GM18519 (cell line): ENCODE data around the gene TBC1D1.

Source experiments
- ATAC-seq: cut with Tn5 transposase; IDR thresholded peaks from one replicate; pipeline ENCODE4 v1.9.1; 2021; ENCODE audit warnings: mild to moderate bottlenecking, moderate library complexity; ENCODE audit not compliant: unreplicated experiment, low FRiP score

TBC1D1 gene

GRCh38 chr4:38088321-38088720 is 197.4 kb downstream of the TBC1D1 start:
- ATAC-seq: no peak

DNA sequence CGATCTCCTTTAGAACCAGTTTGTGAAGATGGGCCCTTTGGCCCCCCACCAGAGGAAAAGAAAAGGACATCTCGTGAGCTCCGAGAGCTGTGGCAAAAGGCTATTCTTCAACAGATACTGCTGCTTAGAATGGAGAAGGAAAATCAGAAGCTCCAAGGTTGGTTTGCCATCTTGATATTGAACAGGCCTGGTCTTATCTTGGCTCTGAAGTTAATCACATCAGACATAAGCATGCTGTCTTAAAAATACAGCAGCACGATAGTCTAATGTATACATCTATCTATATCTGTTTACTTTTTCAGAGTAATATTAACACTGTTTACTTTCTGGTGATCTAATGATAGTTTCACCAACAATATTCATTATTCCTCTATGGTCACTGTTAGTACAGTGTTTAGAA is 199.1 kb downstream of the TBC1D1 start:
- no peak for ATAC-seq

GRCh38 chr4:38090455-38091246 is 199.8 kb downstream of the TBC1D1 start:
- ATAC-seq: no peak

DNA sequence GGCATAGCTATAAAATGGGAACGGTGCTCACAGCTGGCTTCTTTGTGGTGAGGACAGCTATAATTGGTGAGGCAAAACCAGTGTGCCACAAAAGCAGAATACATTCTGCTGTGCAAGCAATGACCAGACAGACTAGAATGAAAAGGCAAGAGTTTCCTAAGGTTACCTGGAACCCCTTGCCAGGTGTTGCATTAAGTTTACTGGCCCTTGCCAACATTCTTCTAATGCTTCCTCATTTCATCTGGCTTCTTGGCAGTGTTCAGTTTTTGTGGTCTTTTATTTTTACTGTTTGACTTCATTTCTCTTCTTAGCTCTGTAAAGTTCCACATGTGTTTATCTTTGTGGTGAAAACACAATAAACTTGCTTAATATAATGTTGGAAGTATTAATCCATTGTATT is 200.8 kb downstream of the TBC1D1 start:
- ATAC-seq: no peak

DNA sequence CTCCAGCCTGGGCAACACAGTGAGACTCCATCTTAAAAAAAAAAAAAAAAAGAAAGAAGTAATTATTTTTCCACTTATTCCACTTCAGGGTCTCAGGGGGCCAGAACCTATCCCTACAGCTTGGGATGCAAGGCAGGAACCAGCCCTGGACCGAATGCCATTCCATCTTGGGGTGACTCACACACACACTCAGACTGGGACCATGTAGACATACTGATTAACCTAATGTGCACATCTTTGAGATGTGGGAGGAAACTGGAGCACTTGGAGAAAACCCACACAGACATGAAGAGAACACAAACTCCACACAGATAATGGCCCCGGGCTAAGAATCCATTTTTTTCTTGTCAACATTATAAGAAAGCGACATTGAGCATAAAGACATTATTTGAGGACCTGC is 201.8 kb downstream of the TBC1D1 start:
- ATAC-seq: no peak

GRCh38 chr4:38094419-38094818 is 203.5 kb downstream of the TBC1D1 start:
- no peak for ATAC-seq

DNA sequence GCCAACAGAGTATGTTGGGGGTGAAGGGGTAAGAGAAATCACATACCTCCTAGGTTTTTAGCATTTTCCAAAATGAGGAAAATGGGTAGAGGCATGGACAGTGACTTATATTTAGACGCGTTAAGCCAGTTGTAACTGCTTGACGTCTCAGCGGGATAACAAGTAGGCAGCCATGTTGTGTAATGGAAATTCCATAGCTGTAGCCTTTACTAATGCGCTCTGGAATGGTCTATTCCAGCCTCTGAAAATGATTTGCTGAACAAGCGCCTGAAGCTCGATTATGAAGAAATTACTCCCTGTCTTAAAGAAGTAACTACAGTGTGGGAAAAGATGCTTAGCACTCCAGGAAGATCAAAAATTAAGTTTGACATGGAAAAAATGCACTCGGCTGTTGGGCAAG is 204.8 kb downstream of the TBC1D1 start:
- no peak for ATAC-seq

- no peak for ATAC-seq
These were observed 206.9 kb downstream of the TBC1D1 start for GRCh38 chr4:38097818-38098217.

DNA sequence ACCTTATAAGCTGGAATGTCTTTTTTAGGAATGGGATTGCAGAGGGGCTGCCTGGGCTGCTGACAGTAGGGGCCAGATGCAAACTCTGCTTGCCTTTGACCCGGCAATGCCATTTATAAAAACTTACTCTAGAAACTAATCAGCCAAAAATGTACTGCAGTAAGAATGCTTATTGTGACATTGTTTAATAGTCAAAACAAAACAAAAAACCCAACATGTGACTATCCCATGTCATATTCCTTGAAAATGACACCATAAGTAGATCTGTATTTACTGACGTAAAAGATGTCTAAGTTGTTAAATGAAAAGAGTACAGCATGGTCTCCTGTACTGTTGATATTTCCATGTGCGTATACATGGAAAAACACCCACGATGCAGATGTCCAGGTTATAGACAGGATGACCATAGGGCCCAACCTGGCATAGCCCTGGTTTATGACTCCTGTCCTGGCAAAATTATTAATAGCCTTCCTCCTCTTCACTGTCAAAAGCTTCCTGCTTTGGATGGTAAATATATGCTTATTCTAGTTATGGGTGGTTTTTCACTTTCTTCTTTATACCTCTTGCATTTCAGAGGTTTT is 208.2 kb downstream of the TBC1D1 start:
- no peak for ATAC-seq

DNA sequence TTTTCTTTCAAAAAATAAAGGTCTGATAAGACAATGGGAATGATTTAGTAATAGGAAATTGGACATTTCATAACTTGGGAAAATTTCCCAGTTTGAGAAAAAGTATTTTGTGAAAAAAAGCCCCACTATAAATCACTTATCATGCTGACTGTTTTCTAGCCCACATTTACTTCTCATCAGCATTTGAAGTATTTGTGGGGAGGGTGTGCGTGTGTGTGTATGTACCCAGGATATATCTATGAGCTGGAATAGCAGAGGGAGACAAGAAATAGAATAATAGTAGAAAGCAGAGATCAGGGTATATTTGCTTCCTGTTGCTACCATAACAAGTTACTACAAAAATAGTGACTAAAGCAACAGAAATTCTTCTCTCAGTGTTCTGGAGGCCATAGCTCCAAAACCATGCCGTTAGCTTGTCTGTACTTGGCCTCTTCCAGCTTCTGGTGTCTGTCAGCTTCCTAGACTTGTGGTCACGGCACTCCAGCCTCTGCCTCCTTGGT is 209.1 kb downstream of the TBC1D1 start:
- ATAC-seq: no peak

DNA sequence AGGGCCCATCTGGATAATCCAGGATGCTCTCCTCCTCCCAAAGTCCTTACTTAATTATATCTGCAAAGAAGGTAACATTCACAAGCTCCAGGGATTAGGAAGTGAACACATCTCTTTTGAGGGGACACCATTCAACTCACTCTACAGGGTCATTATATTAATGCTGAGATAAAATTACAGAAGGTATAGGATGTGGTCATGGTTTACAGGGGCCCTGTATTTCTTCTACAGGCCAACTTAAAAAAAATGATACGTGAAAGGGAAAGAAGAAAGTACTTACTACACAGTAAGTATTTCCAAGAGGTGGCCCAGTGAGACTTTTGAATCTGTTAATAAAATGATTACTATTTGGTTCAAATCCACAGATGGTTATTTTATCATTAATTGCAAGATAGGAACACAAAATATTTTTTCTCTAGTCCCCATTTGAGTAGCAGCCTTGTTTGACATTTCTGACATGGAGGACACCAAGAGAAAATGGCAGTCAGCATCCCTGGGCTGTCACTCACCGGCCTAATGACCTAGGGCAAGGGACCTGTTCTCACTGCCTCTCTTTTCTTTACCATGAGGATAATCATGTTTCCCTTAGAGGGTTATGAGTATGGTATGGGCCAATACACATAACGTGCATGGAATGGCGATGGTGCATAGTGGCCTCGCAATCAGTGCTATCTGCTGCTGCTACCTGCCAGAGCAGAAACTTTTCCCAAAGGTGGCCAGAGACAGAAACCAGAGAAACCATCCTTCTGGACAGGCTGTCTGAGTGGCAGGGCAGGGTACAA is 209.8 kb downstream of the TBC1D1 start:
- no peak for ATAC-seq

DNA sequence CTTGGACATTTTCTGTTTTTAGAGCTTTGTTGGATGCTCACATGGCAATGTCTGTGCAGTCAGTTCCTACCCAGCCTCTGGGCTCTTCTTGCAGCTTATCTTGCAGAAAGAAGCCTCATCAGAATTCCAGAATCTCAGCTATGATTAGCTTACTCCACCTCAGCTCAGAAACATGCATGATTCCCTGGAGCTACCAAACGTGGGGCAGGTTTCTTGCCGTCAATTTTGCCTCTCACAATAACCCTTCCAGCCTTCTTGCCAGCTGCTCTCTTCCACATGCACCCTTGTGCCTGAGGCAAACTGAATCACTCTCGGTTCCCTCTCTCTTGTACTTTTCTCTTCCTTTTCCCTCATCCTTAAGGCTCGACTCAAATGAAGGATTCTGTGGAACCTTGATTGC is 210.7 kb downstream of the TBC1D1 start:
- no peak for ATAC-seq

GRCh38 chr4:38102957-38103588 is 212.2 kb downstream of the TBC1D1 start:
- ATAC-seq: no peak

DNA sequence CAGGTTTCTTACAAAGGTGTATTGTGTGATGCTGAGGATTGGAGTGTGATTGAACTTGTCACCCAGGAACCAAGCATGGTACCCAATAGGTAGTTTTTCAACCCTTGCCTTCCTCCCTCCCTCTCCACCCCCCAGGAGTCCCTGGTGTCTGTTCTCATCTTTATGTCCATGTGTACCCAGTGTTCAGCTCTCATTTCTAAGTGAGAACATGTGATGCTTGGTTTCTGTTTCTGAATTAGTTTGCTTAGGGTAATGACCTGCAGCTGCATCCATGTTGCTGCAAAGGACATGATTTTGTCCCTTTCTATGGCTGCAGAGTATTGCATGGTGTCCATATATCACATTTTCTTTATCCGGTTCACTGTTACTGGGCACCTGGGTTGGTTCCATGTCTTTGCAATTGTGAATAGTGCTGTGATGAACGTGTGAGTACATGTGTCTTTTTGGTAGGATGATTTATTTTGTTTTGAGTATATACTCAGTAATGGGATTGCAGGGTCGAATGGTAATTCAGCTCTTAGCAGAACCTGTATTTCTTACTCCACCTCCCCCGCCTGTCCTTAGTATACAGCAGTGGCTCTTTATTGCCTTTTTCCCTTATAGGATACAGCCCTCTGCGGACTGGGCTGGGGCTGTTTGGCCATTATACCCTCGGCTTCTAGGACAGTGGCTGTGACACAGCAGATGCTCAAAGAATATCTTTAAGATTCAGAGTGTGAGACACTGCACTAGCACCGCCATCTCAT is 214.8 kb downstream of the TBC1D1 start:
- peak; percentile 92 for ATAC-seq

- ATAC-seq: no peak
These were observed 215.4 kb downstream of the TBC1D1 start for GRCh38 chr4:38106311-38106710.

DNA sequence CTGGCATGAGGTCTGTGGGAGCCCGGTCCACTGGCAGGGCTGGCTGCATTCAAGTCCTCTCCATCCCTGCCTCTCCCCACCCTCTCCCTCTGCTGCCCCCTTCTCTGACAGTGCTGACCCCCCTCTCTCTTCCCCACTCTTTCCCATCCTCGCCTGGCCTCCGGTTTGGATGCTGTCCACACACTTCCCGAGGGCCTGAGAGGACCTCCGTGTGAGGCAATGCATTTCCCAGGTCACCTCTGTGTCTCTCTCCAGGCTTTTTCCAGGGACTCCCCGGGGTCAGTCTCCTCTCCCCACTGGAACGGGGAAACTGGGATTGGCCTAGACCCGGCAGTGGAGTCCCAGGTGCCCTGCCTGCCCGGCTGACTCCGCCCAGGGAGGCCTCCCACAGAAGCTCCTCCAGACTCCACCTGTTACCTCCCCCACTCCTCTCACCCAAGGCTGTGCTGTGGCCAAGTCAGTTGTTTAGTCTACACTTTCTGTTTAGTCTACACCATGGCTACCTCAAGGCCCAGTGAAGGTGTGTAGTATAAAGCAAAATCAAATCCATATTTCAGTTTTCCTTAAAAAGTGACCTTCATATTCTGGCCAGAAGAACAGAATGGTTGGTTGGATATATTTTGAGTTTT is 216.1 kb downstream of the TBC1D1 start:
- no peak for ATAC-seq

DNA sequence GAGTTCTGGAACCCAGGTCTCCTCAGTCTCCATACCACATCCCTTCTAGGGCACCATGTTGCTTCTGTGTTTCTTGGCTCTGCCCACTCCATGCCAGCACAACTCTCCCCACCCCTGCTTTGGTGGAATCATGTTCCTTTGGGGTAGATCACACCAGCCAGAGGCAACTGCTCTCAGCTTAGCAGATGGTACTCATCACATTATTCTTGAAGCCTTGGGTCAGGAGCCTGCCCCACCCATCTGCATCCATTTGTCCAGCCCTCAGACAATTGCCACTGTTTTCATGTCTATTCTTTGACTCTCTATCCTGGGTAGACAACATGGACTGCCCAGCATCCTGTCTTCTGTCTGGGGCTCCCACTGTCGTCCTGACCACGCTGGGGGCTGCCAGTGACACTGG is 216.9 kb downstream of the TBC1D1 start:
- ATAC-seq: no peak

DNA sequence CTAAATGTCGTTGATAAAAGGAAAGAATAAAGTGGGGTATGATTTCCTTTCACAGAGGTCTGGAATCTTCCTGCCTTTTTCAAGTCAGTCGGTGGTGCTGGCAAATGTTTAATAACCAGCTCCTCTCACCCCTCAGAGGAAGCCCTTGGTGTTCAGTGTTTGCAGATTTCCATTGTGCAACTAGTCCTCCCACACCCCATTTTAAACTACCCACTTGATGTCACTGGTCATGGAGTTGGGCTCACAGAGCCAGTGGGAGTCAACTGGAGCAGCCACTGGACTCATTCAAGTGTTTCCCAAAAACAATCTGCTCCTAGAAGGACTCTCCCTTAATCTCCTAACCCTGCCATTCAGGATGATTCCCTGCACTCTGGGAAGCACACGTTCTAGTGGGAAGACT is 218.5 kb downstream of the TBC1D1 start:
- ATAC-seq: no peak

DNA sequence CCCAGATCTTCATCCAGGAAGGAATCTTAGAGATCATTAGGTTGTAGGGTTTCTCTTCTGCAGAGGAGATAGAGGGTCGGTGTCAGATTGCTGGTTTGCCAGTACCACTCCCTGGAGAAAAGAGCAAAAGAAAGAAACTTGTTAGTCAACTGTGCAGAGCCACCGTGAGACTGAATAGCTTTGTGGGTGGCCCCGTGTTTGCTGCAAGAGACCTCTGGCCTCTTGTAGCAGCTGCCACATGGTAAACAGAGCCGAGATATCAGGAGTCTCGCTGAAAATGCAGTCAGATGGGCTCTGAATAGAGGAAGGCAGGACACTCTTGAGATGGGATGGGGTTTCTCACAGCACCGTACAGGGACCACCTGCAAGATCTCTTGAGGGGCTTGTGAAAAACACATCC is 219.0 kb downstream of the TBC1D1 start:
- no peak for ATAC-seq

- ATAC-seq: no peak
These were observed 220.1 kb downstream of the TBC1D1 start for GRCh38 chr4:38111024-38111423.
